Uterus (tissue), 4 donors: ENCODE measurements around the gene PAGR1. TPM values are rescaled to one million over a fixed set of nuclear protein-coding genes. Genes with fewer than 3 reads are reported as not detected.

Source experiments
- DNase-seq, 2 donors: peaks; one replicate each; pipeline ENCODE4 v3.0.0-alpha.2; 2019 to 2020
- H3K27ac ChIP-seq, 2 donors: fragments of 200-600 bp; sonication (generic); 1 replicate in 1 of 2; 2 replicates in 1 of 2; pipeline ENCODE4 v1.5.1; 2016 to 2018
- H3K27me3 ChIP-seq, 2 donors: fragments of 200-600 bp; sonication (generic); one replicate each; pipeline ENCODE4 v1.5.1; 2018 to 2019; ENCODE audit warnings: control low read depth in 1 of 2
- H3K36me3 ChIP-seq, 2 donors: fragments of 200-600 bp; sonication (generic); one replicate each; pipeline ENCODE4 v1.5.1; 2019; ENCODE audit warnings: control low read depth in 1 of 2
- H3K4me1 ChIP-seq, 2 donors: fragments of 200-600 bp; sonication (generic); one replicate each; pipeline ENCODE4 v1.5.1; 2018 to 2019; ENCODE audit warnings: control low read depth in 1 of 2
- H3K4me3 ChIP-seq, 2 donors: fragments of 200-600 bp; sonication (generic); 1 replicate in 1 of 2; 2 replicates in 1 of 2; pipeline ENCODE4 v1.5.1; 2018 to 2019; ENCODE audit warnings: mild to moderate bottlenecking in 1 of 2
- H3K9me3 ChIP-seq, 2 donors: fragments of 200-600 bp; sonication (generic); one replicate each; pipeline ENCODE4 v1.5.1; 2019; ENCODE audit warnings: control low read depth in 1 of 2
- POLR2A ChIP-seq, 2 donors: fragments of 450-650 bp; IDR thresholded peaks; one replicate each; pipeline ENCODE4 v1.6.1; 2016; ENCODE audit warnings: antibody characterized with exemption in 2 of 2, mild to moderate bottlenecking in 1 of 2, moderate library complexity in 1 of 2
- intact Hi-C: fragments of 100-400 bp; cut with DNase I; formaldehyde crosslinking; loops from one replicate; pipeline ENCODE4 v1.15.1; 2023; ENCODE audit warnings: low total_unique reads
- total RNA-seq, 4 donors: library from RNA; depleted of rRNA in 3 of 4; stranded (reverse); fragments of >200 nt in 3 of 4; gene quantifications; one replicate each; pipeline versions ENCODE4 v1.1.0 to v1.2.4, GENCODE V29; 2014 to 2023
- TF ChIP-seq, protein P1 (sequence below), 4 experiments: fragments of 200-600 bp in 2 of 4; fragments of 450-650 bp in 2 of 4; sonication (generic) in 2 of 4; IDR thresholded peaks; one replicate each; pipeline ENCODE4 v1.5.1; 2016 to 2019; ENCODE audit warnings: antibody characterized with exemption in 4 of 4, mild to moderate bottlenecking in 2 of 4, moderate library complexity in 1 of 4
- donor health status: DM: yes; HTN: yes; CAD: no.

The PAGR1 gene
- total RNA-seq, 4 donors from 2014 or later = 36.1 to 85.0 (median 46.9) TPM

DNA sequence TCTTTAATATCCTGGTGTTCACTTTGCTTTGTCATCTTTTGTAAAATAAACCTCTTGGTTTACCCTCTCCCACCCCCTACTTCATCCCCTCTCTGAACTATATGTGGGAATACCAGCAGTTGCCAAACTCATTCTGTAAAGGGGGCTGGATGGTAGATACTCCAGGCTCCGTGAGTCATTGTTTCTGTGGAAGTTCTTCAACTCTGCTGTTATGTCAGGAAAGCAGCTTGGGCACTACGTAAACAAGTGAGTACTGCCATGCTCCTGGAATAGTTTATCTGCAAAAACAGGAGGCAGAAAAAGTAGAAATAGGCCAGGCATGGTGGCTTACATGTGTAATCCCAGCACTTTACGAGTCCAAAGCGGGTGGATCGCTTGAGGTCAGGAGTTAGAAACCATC lies 21.9 kb downstream of the PAGR1 start:
- no peak overlapping the region for H3K27ac ChIP-seq
- no peaks in the 10 kb centered on the region for H3K27me3 ChIP-seq
- TF ChIP-seq POLR2A (IDR thresholded peaks at IDR 0.05) = no peak
- TF ChIP-seq, protein P1, sequence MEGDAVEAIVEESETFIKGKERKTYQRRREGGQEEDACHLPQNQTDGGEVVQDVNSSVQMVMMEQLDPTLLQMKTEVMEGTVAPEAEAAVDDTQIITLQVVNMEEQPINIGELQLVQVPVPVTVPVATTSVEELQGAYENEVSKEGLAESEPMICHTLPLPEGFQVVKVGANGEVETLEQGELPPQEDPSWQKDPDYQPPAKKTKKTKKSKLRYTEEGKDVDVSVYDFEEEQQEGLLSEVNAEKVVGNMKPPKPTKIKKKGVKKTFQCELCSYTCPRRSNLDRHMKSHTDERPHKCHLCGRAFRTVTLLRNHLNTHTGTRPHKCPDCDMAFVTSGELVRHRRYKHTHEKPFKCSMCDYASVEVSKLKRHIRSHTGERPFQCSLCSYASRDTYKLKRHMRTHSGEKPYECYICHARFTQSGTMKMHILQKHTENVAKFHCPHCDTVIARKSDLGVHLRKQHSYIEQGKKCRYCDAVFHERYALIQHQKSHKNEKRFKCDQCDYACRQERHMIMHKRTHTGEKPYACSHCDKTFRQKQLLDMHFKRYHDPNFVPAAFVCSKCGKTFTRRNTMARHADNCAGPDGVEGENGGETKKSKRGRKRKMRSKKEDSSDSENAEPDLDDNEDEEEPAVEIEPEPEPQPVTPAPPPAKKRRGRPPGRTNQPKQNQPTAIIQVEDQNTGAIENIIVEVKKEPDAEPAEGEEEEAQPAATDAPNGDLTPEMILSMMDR (IDR thresholded peaks at IDR 0.05) = no peak
- H3K4me1 ChIP-seq = no peaks in the 10 kb centered on the region
- no peak for DNase-seq
- H3K9me3 ChIP-seq = no peaks in the 10 kb centered on the region
- no peak overlapping the region for H3K4me3 ChIP-seq
- H3K36me3 ChIP-seq = no peaks in the 10 kb centered on the region
- intact Hi-C loops = no loop called here

DNA sequence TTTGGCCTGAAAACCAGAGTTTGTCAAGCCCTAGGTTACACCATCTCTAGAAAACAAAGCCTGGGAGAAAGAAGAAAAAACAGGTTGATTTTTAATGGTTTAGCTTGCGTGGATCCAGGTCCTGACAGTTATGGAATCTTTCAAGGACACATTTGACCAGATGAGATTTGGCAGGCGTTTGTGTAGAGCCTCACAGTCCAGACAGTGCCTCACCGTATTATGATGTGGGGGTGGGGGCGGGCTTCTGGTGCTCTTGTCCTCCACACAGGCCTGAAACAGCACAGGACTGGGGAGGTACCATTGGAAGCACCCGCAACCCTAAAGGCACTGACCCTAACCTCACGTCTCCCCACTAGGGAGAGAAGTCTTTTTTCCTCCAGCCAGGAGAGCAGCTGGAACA lies 23.9 kb downstream of the PAGR1 start:
- no peaks in the 10 kb centered on the region for H3K36me3 ChIP-seq
- H3K9me3 ChIP-seq = no peaks in the 10 kb centered on the region
- DNase-seq = no peak
- intact Hi-C loops = no loop called here
- no peaks in the 10 kb centered on the region for H3K4me1 ChIP-seq
- TF ChIP-seq, protein P1 (IDR thresholded peaks at IDR 0.05) = no peak
- TF ChIP-seq POLR2A (IDR thresholded peaks at IDR 0.05) = no peak
- no peak overlapping the region for H3K4me3 ChIP-seq
- H3K27me3 ChIP-seq = no peaks in the 10 kb centered on the region
- no peak overlapping the region for H3K27ac ChIP-seq

DNA sequence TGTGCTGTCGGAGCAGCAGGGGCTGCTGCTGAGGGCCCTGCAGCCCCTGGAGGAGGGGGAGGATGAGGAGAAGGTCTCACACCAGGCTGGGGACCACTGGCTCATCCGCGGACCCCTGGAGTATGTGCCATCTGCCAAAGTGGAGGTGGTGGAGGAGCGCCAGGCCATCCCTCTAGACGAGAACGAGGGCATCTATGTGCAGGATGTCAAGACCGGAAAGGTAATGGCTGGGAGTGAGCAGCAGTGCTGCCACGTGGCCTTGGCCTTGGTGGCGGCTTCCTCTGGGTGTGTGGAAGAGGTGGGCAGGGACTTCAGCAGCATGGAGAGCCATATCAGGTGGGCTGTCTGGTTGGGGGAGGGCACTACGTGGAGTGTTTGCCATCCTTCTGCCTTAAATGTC lies 24.3 kb downstream of the PAGR1 start:
- Histone ChIP-seq H3K4me3 (no peak overlapping the region), H3K36me3 (no peaks in the 10 kb centered on the region), H3K9me3 (no peaks in the 10 kb centered on the region), H3K4me1 (no peaks in the 10 kb centered on the region), H3K27ac (no peak overlapping the region), H3K27me3 (no peaks in the 10 kb centered on the region)
- no peak for TF ChIP-seq POLR2A (IDR thresholded peaks at IDR 0.05)
- TF ChIP-seq, protein P1 (IDR thresholded peaks at IDR 0.05) = no peak
- intact Hi-C loops = no loop called here
- no peak for DNase-seq

DNA sequence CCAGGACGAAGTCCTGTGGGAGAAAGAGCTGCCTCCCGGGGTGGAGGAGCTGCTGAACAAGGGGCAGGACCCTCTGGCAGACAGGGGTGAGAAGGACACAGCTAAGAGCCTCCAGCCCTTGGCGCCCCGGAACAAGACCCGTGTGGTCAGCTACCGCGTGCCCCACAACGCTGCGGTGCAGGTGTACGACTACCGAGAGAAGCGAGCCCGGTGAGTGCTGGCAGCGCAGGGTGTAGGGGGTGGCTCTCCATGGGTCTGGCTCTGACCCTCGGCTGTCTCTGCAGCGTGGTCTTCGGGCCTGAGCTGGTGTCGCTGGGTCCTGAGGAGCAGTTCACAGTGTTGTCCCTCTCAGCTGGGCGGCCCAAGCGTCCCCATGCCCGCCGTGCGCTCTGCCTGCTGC lies 25.7 kb downstream of the PAGR1 start:
- H3K27ac ChIP-seq = no peak overlapping the region
- H3K4me3 ChIP-seq = no peak overlapping the region
- no peaks in the 10 kb centered on the region for H3K36me3 ChIP-seq
- no peaks in the 10 kb centered on the region for H3K27me3 ChIP-seq
- DNase-seq = no peak
- no peaks in the 10 kb centered on the region for H3K9me3 ChIP-seq
- TF ChIP-seq, protein P1 (IDR thresholded peaks at IDR 0.05) = no peak
- no peak for TF ChIP-seq POLR2A (IDR thresholded peaks at IDR 0.05)
- intact Hi-C loops = no loop called here
- H3K4me1 ChIP-seq = no peaks in the 10 kb centered on the region

DNA sequence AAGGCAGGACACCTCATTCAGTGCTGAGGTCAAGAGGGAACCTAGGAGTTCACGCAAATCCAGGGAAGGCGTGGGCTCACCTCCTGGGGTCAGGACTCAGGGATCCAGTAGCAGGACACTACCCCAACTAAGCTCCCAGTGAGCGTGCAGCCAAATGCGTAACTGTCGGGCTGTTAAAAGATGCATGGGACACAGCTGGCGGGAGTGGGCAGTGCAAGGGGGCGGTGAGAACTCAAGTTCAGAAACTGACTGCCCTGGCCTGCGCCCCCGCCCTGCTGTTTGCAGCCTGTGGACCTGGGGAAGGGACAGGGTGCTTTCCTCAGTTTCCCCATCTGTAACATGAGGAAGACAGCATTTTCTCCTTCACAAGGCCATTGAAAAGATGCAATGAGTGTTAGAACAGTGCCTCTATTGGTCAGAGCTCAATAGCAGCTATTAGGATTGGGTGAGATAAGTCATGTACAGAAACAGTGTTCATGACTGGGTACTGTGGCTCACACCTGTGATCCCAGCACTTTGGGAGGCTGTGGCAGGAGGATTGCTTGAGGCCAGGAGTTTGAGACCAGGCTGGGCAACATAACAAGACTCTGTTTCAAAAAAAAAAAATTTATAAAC lies 26.9 kb downstream of the PAGR1 start:
- intact Hi-C loops = no loop called here
- Histone ChIP-seq H3K4me1 (no peaks in the 10 kb centered on the region), H3K36me3 (no peaks in the 10 kb centered on the region), H3K4me3 (no peak overlapping the region), H3K9me3 (no peaks in the 10 kb centered on the region), H3K27ac (no peak overlapping the region), H3K27me3 (no peaks in the 10 kb centered on the region)
- no peak for DNase-seq
- TF ChIP-seq, protein P1 (IDR thresholded peaks at IDR 0.05) = no peak
- no peak for TF ChIP-seq POLR2A (IDR thresholded peaks at IDR 0.05)
